H1 (cell line): ENCODE results near the gene HAS3.

Experiments used
- CHD1 ChIP-seq: IDR thresholded peaks from 2 replicates; pipeline ENCODE4 v1.6.1; 2012; ENCODE audit warnings: low read depth, low read length, improper control_type of control experiment
- EZH2 ChIP-seq: fragments of 200-600 bp; sonication (generic); IDR thresholded peaks from 2 replicates; pipeline ENCODE4 v1.7.1; 2012; ENCODE audit warnings: low read depth, mild to moderate bottlenecking, moderate library complexity, low read length, inconsistent platforms; ENCODE audit not compliant: severe bottlenecking
- GABPA ChIP-seq: IDR thresholded peaks from 2 replicates; pipeline ENCODE4 v1.6.1; 2011; ENCODE audit warnings: mild to moderate bottlenecking, low read length, moderate library complexity, borderline replicate concordance; ENCODE audit not compliant: insufficient read depth
- JUN ChIP-seq: IDR thresholded peaks from 2 replicates; pipeline ENCODE4 v1.6.1; 2011; ENCODE audit warnings: low read depth, mild to moderate bottlenecking, improper control_type of control experiment, low read length
- JUND ChIP-seq: IDR thresholded peaks from 2 replicates; pipeline ENCODE4 v1.6.1; 2011; ENCODE audit warnings: mild to moderate bottlenecking, improper control_type of control experiment, low read length
- NANOG ChIP-seq: IDR thresholded peaks from 2 replicates; pipeline ENCODE4 v1.6.1; 2011; ENCODE audit warnings: low read length, low read depth, mild to moderate bottlenecking, inconsistent platforms; ENCODE audit not compliant: insufficient read depth, poor library complexity, severe bottlenecking
- PHF8 ChIP-seq: fragments of 200-600 bp; sonication (generic); conservative IDR thresholded peaks from 2 replicates; pipeline ENCODE4 v1.7.1; 2012; ENCODE audit warnings: low read depth, mild to moderate bottlenecking, inconsistent platforms, low read length, moderate library complexity
- POLR2A ChIP-seq, 2 experiments: IDR thresholded peaks; 1 replicate in 1 of 2; 2 replicates in 1 of 2; pipeline ENCODE4 v1.6.1; 2011; ENCODE audit warnings: low read depth in 2 of 2, low read length in 2 of 2, mild to moderate bottlenecking in 2 of 2; ENCODE audit errors: control extremely low read depth in 1 of 2
- POLR2AphosphoS5 ChIP-seq: IDR thresholded peaks from 2 replicates; pipeline ENCODE4 v1.6.1; 2011; ENCODE audit warnings: low read depth, low read length
- SUZ12 ChIP-seq: fragments of 200-600 bp; sonication (generic); IDR thresholded peaks from 2 replicates; pipeline ENCODE4 v1.6.1; 2012; ENCODE audit warnings: mild to moderate bottlenecking, inconsistent platforms, low read length, moderate library complexity, mixed read lengths
- TF ChIP-seq, protein P1 (sequence below), 3 experiments: IDR thresholded peaks; 1 replicate in 2 of 3; 2 replicates in 1 of 3; pipeline versions ENCODE4 v1.5.1 to v1.6.1; 2011; ENCODE audit warnings: low read length in 3 of 3, mild to moderate bottlenecking in 3 of 3, inconsistent platforms in 2 of 3, low read depth in 1 of 3, moderate library complexity in 1 of 3; ENCODE audit not compliant: insufficient read depth in 1 of 3; ENCODE audit errors: control extremely low read depth in 1 of 3

DNA sequence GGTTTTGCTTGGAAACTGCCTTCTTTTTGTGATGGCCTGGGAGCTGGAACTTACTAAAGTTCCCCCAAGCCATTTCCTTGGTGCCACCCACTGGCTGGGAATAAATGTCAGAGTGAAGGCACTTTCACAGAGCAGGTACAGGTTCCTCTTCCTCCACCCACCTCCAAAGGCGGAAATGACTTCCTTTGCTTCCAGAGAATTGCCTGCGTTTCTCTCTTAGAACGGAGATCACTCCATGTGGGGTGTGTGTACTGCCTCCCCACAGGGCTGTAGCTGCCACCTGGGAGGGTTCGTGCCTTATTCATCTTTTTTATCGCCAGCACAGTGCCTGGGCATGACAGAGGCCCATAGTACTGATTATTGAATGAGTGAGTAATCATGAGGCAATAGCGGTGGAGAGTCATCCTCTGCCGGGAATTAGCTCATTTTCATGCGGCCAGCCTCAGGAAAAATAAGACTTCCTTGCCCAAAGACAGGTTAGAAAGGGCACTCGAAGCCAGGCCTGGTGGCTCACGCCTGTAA lies 32.2 kb upstream of the HAS3 start:
- TF ChIP-seq, protein P1, sequence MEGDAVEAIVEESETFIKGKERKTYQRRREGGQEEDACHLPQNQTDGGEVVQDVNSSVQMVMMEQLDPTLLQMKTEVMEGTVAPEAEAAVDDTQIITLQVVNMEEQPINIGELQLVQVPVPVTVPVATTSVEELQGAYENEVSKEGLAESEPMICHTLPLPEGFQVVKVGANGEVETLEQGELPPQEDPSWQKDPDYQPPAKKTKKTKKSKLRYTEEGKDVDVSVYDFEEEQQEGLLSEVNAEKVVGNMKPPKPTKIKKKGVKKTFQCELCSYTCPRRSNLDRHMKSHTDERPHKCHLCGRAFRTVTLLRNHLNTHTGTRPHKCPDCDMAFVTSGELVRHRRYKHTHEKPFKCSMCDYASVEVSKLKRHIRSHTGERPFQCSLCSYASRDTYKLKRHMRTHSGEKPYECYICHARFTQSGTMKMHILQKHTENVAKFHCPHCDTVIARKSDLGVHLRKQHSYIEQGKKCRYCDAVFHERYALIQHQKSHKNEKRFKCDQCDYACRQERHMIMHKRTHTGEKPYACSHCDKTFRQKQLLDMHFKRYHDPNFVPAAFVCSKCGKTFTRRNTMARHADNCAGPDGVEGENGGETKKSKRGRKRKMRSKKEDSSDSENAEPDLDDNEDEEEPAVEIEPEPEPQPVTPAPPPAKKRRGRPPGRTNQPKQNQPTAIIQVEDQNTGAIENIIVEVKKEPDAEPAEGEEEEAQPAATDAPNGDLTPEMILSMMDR (IDR thresholded peaks at IDR 0.05; ENCODE audit: control extremely low read depth in 1 of 3, insufficient read depth in 1 of 3, low read depth in 1 of 3, low read length in 3 of 3) = no peak
- TF ChIP-seq POLR2AphosphoS5 (no peak), NANOG (no peak), CHD1 (no peak), JUN (no peak), SUZ12 (no peak), GABPA (no peak), PHF8 (no peak), EZH2 (no peak), JUND (no peak), POLR2A (IDR thresholded peaks at IDR 0.05; ENCODE audit: control extremely low read depth in 1 of 2, low read depth in 2 of 2, low read length in 2 of 2) (no peak)
